ENCODE results near the gene SYT7.

GRCh38 chr11:61491736-61492395 is 89.0 kb downstream of the SYT7 start:
- TF ChIP-seq CTCF (IDR thresholded peaks at IDR 0.05): no peak
- no peak for TF ChIP-seq POLR2A (IDR thresholded peaks at IDR 0.05)

All from lower leg skin (tissue), 3 donors.